Large intestine (tissue), 3 donors: ENCODE results near the gene KCNK7. TPM values are rescaled to one million over a fixed set of nuclear protein-coding genes. Genes with fewer than 3 reads are reported as not detected.

Source experiments
- DNase-seq, 2 donors: peaks; one replicate each; pipeline versions ENCODE4 v3.0.0 to v3.0.0-alpha.2; 2013
- H3K27ac ChIP-seq: one replicate; pipeline ENCODE4 v1.5.1; 2013; ENCODE audit warnings: low read length
- H3K27me3 ChIP-seq: 2 replicates; pipeline ENCODE4 v1.6.1; 2013; ENCODE audit warnings: low read length; ENCODE audit not compliant: control insufficient read depth, insufficient read depth
- H3K36me3 ChIP-seq: 2 replicates; pipeline ENCODE4 v1.6.1; 2013; ENCODE audit warnings: low read length; ENCODE audit not compliant: control insufficient read depth, insufficient read depth
- H3K4me1 ChIP-seq: one replicate; pipeline ENCODE4 v1.6.1; 2013; ENCODE audit warnings: low read length; ENCODE audit not compliant: control insufficient read depth, insufficient read depth
- H3K4me3 ChIP-seq: one replicate; pipeline ENCODE4 v1.5.1; 2013; ENCODE audit warnings: low read length
- H3K9me3 ChIP-seq: one replicate; pipeline ENCODE4 v1.6.1; 2013; ENCODE audit warnings: mild to moderate bottlenecking, low read depth, low read length, moderate library complexity; ENCODE audit not compliant: control insufficient read depth
- WGBS: methylation state at CpG from one replicate; pipeline ENCODE4 v1.1.5; 2013; ENCODE audit warnings: low lambda C conversion rate; ENCODE audit not compliant: insufficient coverage; 5-methylcytosine and 5-hydroxymethylcytosine counted together
- polyA plus RNA-seq: library from polyadenylated mRNA; unstranded; fragments of 120-200 nt; gene quantifications from one replicate; pipeline ENCODE4 v1.2.1, GENCODE V29; 2013

KCNK7 gene
- polyA plus RNA-seq, 1 donor: 0.49 TPM

DNA sequence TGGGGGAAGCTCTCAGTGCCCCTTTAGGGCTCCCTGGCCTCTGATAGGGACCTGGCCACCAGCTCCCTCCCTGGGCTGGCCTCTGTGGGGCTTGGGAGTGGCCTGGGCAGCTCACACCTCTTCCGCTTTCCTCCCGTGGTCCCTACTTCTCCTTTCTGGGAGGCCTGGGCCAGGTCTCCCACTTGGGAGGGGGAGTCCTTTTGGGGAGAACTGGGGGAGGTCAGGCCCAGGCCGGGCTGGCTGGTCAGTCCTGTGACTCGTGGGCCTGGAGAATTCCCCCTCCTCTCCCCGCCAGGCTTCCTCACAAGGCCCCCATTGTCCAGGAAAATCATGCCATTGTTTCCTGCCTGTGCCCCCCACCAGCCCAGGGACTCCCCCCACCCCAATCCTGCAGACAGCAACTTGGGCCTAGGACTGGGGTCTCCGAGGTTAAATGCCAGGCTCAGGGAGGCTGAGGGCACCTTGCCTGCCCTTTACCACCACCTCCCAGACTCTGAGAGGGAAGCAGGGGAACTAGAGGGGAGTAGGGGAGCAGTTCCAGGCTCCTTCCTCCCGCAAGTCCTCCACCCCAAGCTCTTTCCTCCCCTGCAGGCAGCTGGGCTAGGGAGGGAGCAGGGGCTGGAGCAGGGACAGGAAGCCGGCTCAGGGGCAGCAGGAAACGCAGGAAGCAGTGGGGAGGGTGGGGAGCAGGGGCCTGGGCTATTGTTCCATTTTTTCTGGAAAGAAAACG lies 15.6 kb upstream of the KCNK7 start:
- DNase-seq: no peak
- Histone ChIP-seq H3K4me1 (peaks cover 45% of the 10 kb centered on the region), H3K9me3 (peaks cover 4% of the 10 kb centered on the region), H3K4me3 (peak overlapping the region; percentile 98), H3K36me3 (peaks cover 56% of the 10 kb centered on the region), H3K27ac (no peak overlapping the region), H3K27me3 (no peaks in the 10 kb centered on the region)
- no CpG with 5 or more reads among the region's 10 CpGs for WGBS

- Histone ChIP-seq H3K4me1 (peaks cover 45% of the 10 kb centered on the region), H3K27me3 (no peaks in the 10 kb centered on the region), H3K36me3 (peaks cover 63% of the 10 kb centered on the region), H3K27ac (no peak overlapping the region), H3K9me3 (peaks cover 4% of the 10 kb centered on the region), H3K4me3 (no peak overlapping the region)
- no peak for DNase-seq
- no CpG with 5 or more reads among the region's 6 CpGs for WGBS
Measured at GRCh38 chr11:65610404-65610803, 14.8 kb upstream of the KCNK7 start.

DNA sequence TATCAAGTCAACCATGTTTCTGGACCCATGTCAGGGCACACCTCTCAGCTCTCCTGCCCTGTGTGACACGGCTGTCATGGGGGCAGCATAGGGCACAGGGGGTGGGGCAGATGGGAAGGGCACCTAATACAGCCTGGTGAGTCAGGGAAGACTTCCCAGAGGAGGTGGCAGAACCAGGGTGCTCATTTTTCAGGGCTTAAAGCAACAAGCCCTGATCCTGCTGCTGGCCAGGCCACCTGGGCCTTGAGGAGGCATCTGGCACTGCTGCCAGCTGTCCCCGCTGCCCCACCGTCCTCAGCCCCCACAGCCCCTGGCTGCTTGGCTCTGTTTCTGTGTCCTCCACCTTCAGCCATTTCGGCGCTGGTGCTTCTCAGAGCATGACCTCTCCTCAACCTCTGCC lies 14.1 kb upstream of the KCNK7 start:
- Histone ChIP-seq H3K4me3 (no peak overlapping the region), H3K36me3 (peaks cover 71% of the 10 kb centered on the region), H3K9me3 (peaks cover 4% of the 10 kb centered on the region), H3K27me3 (no peaks in the 10 kb centered on the region), H3K27ac (no peak overlapping the region), H3K4me1 (peaks cover 45% of the 10 kb centered on the region)
- WGBS: no CpG with 5 or more reads among the region's 5 CpGs
- DNase-seq: no peak

DNA sequence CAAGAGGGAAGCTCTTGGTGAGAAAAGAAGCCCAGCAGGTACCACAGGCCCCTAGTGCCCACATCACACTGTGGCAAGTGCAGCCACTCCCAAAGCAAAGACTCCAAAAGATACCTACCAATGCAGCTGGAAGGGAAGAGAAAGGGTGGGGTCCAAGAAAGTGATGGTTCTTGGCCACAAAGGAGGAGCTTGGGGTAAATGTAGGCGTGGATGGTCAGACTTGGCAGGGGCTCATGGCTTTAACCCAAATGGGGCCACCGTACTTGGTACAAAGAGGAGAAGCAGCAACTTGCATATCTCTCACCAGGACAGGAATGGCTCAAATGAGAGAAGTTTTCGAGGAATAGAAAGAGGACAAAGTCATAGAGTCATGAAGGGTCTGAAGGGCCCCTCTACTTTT lies 13.6 kb upstream of the KCNK7 start:
- no CpG with 5 or more reads among the region's 3 CpGs for WGBS
- H3K36me3 ChIP-seq: peaks cover 75% of the 10 kb centered on the region
- no peaks in the 10 kb centered on the region for H3K27me3 ChIP-seq
- no peak for DNase-seq
- H3K4me1 ChIP-seq: peaks cover 45% of the 10 kb centered on the region
- no peak overlapping the region for H3K4me3 ChIP-seq
- H3K27ac ChIP-seq: no peak overlapping the region
- peaks cover 4% of the 10 kb centered on the region for H3K9me3 ChIP-seq

GRCh38 chr11:65607614-65608426 lies 12.2 kb upstream of the KCNK7 start:
- H3K27me3 ChIP-seq: no peaks in the 10 kb centered on the region
- H3K36me3 ChIP-seq: peaks cover 86% of the 10 kb centered on the region
- no peak overlapping the region for H3K4me3 ChIP-seq
- H3K27ac ChIP-seq: no peak overlapping the region
- DNase-seq: no peak
- no CpG with 5 or more reads among the region's 37 CpGs for WGBS
- H3K9me3 ChIP-seq: peaks cover 4% of the 10 kb centered on the region
- peaks cover 37% of the 10 kb centered on the region for H3K4me1 ChIP-seq

DNA sequence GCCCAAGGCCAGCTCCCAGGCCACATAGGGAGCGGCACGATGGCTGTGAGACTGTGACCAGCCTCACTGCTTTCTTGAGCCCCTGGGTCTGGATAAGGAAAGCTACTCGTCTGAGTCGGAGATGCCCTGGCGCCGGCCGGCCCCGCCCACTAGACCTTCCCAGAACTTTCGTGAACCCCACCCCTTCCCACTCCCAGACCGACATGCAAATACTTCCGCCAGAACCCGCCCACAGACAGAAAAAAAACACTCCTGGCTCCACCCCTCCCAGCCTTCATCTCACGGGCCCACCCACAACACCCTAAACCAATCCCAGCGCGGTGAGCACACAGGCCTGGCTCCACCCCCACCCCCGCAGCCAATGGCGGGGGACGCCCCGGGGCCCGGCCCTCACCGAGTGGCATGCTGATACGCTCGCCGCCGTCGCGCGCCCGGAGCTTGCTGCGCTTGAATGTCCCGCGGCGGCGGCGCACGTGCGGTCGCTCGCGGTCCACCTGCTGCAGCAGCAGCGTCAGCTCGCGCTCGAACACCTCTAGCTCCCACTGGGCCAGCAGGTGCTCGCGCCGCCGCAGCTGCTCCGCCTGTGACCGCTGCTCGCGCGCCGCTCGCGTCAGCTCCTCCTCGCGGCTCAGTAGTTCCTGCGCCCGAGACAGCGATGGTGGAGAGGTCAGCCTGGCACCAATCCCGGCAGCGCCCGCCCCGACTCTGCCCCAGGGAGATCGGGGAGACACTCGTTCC lies 11.4 kb upstream of the KCNK7 start:
- no peaks in the 10 kb centered on the region for H3K27me3 ChIP-seq
- 20% methylated on average over 1 of the region's 67 CpGs for WGBS
- H3K27ac ChIP-seq: no peak overlapping the region
- peaks cover 4% of the 10 kb centered on the region for H3K9me3 ChIP-seq
- H3K4me1 ChIP-seq: peaks cover 31% of the 10 kb centered on the region
- H3K36me3 ChIP-seq: peaks cover 87% of the 10 kb centered on the region
- no peak overlapping the region for H3K4me3 ChIP-seq
- DNase-seq: peak; percentile 89 to 92

DNA sequence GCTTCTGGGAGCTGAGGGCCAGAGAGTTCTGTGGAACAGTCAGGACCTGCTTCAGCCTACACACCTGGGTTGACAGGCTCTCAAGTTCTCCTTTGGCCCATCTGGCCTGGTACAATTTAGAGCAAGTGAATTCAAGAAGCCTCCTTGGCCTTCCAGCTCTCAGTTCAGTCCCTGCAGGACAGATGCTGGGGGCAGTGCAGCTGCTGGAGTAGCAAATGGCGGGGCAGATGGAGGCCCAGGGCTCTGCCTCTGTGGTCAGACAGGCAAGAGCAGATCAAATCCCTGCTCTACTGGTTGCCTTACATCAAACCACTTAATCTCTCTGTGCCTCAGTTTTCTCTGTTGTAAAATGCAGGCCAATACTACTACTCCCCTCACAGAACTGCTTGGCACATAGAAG lies 8.7 kb upstream of the KCNK7 start:
- peaks cover 72% of the 10 kb centered on the region for H3K36me3 ChIP-seq
- no CpG with 5 or more reads among the region's 1 CpG for WGBS

DNA sequence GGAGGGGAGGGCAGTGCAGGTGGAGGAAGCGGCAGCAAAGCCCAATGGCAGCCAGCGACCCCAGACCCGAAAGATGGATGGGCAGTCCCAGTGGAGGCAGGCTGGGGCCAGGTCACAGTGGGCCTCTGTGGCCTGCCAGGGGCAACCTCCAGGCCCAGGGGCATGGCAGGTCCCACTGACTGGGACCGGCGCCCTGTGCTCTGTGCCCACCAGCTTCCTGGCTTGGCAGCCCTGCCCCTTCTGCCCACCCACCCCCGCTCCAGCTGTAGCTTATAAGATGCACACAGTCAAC lies 4.3 kb upstream of the KCNK7 start:
- H3K9me3 ChIP-seq: no peaks in the 10 kb centered on the region
- peaks cover 64% of the 10 kb centered on the region for H3K36me3 ChIP-seq
- no peaks in the 10 kb centered on the region for H3K27me3 ChIP-seq
- WGBS: no CpG with 5 or more reads among the region's 6 CpGs
- no peaks in the 10 kb centered on the region for H3K4me1 ChIP-seq
- no peak for DNase-seq
- H3K27ac ChIP-seq: no peak overlapping the region
- no peak overlapping the region for H3K4me3 ChIP-seq

More for the DNA sequence above, 8.7 kb upstream of the KCNK7 start:
- no peak overlapping the region for H3K27ac ChIP-seq
- H3K27me3 ChIP-seq: no peaks in the 10 kb centered on the region
- no peak for DNase-seq
- peaks cover 4% of the 10 kb centered on the region for H3K9me3 ChIP-seq
- no peak overlapping the region for H3K4me3 ChIP-seq
- peaks cover 11% of the 10 kb centered on the region for H3K4me1 ChIP-seq

- H3K4me1 ChIP-seq: no peaks in the 10 kb centered on the region
- H3K27me3 ChIP-seq: no peaks in the 10 kb centered on the region
- peaks cover 58% of the 10 kb centered on the region for H3K36me3 ChIP-seq
- DNase-seq: no peak
- H3K27ac ChIP-seq: no peak overlapping the region
- WGBS: 90% methylated on average over 2 of the region's 49 CpGs
- no peak overlapping the region for H3K4me3 ChIP-seq
- no peaks in the 10 kb centered on the region for H3K9me3 ChIP-seq
Measured at GRCh38 chr11:65599216-65599954, 3.8 kb upstream of the KCNK7 start.

DNA sequence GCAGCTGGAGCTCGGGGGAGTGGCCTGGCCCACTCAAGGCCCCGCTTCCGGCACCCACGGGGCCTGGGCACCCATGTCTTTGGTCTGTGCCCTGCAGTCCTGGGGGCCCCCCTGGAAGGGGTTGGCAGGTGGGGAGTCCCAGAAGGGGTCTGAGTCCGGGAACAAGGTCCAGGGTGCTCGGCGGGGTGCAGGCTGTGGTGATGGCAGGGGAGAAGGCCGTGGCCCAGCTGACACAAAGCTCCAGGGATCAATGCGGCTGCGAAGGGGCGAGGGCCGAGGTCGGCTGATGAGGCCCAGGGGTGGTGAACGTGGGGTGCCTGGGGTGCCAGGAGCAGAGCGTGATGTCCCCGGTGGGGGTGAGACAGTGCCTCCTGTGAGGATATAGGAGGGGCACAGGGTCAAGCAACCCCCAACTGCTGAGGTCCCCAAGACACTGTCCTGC lies 2.7 kb upstream of the KCNK7 start:
- H3K9me3 ChIP-seq: no peaks in the 10 kb centered on the region
- no CpG with 5 or more reads among the region's 16 CpGs for WGBS
- no peak for DNase-seq
- H3K4me3 ChIP-seq: no peak overlapping the region
- no peaks in the 10 kb centered on the region for H3K27me3 ChIP-seq
- H3K4me1 ChIP-seq: no peaks in the 10 kb centered on the region
- H3K27ac ChIP-seq: no peak overlapping the region
- H3K36me3 ChIP-seq: peaks cover 48% of the 10 kb centered on the region
